DOHH2 (cell line): ENCODE measurements around the gene PLEKHG5.
"Not testable (repeated sequence)": the region's sequence is repeated elsewhere in the genome, so short reads cannot be mapped to it uniquely, and the experiment has no call there.

ENCODE experiments used
- H3F3A ChIP-seq: fragments of 200-600 bp; sonication (generic), shearing (Covaris generic); 2 replicates; pipeline ENCODE4 v1.6.0; 2016; ENCODE audit warnings: antibody characterized with exemption, mild to moderate bottlenecking; ENCODE audit not compliant: control insufficient read depth, insufficient read depth
- H3K27ac ChIP-seq: fragments of 200-600 bp; sonication (generic); 2 replicates; pipeline ENCODE4 v1.5.1; 2014; ENCODE audit warnings: low read depth, mild to moderate bottlenecking, low read length, moderate library complexity
- H3K27me3 ChIP-seq: fragments of 200-600 bp; sonication (generic); 2 replicates; pipeline ENCODE4 v1.6.1; 2014; ENCODE audit warnings: mild to moderate bottlenecking, low read length, mixed read lengths; ENCODE audit not compliant: control insufficient read depth
- H3K36me3 ChIP-seq: fragments of 200-600 bp; sonication (generic); 2 replicates; pipeline ENCODE4 v1.6.1; 2014; ENCODE audit warnings: mild to moderate bottlenecking, low read length, moderate library complexity, mixed read lengths; ENCODE audit not compliant: control insufficient read depth
- H3K4me1 ChIP-seq: fragments of 200-600 bp; sonication (generic); 2 replicates; pipeline ENCODE4 v1.6.1; 2014; ENCODE audit warnings: mild to moderate bottlenecking, low read length, mixed read lengths; ENCODE audit not compliant: control insufficient read depth
- H3K4me2 ChIP-seq: fragments of 200-600 bp; sonication (generic); 2 replicates; pipeline ENCODE4 v1.6.0; 2014; ENCODE audit warnings: mild to moderate bottlenecking, low read length, moderate library complexity
- H3K4me3 ChIP-seq: fragments of 200-600 bp; sonication (generic); 2 replicates; pipeline ENCODE4 v1.5.1; 2014; ENCODE audit warnings: mild to moderate bottlenecking, low read length, mixed read lengths
- H3K79me2 ChIP-seq: fragments of 200-600 bp; sonication (generic); 2 replicates; pipeline ENCODE4 v1.6.1; 2014; ENCODE audit warnings: mild to moderate bottlenecking, low read length, mixed read lengths; ENCODE audit not compliant: control insufficient read depth
- H3K9me2 ChIP-seq: fragments of 200-600 bp; sonication (generic); replicated peaks from 2 replicates; pipeline ENCODE4 v1.6.1; 2014; ENCODE audit warnings: mild to moderate bottlenecking, low read length, mixed read lengths; ENCODE audit not compliant: control insufficient read depth
- H3K9me3 ChIP-seq: fragments of 200-600 bp; sonication (generic); 2 replicates; pipeline ENCODE4 v1.6.1; 2014; ENCODE audit warnings: antibody characterized with exemption, low read length, mixed read lengths; ENCODE audit not compliant: control insufficient read depth, insufficient read depth
- H4K20me1 ChIP-seq: fragments of 200-600 bp; sonication (generic); 2 replicates; pipeline ENCODE4 v1.6.0; 2014; ENCODE audit warnings: low read depth, mild to moderate bottlenecking, antibody characterized with exemption, low read length, moderate library complexity; ENCODE audit not compliant: control insufficient read depth, insufficient read depth
- CTCF ChIP-seq: fragments of 200-600 bp; sonication (generic); IDR thresholded peaks from one replicate; pipeline ENCODE4 v1.5.1; 2014; ENCODE audit warnings: antibody characterized with exemption, mild to moderate bottlenecking, low read depth, low read length; ENCODE audit not compliant: poor library complexity, severe bottlenecking
- EZH2phosphoT487 ChIP-seq: fragments of 200-600 bp; sonication (generic); IDR thresholded peaks from 2 replicates; pipeline ENCODE4 v1.6.1; 2017; ENCODE audit warnings: borderline replicate concordance, mild to moderate bottlenecking, antibody characterized with exemption, low read length, moderate library complexity, mixed read lengths

PLEKHG5 gene

GRCh38 chr1:6460301-6461050 lies 31.0 kb downstream of the PLEKHG5 start:
- Histone ChIP-seq H3F3A (no peaks in the 10 kb centered on the region), H4K20me1 (no peaks in the 10 kb centered on the region), H3K36me3 (no peaks in the 10 kb centered on the region), H3K4me2 (no peak overlapping the region), H3K27ac (no peak overlapping the region), H3K79me2 (no peaks in the 10 kb centered on the region), H3K27me3 (peaks cover 4% of the 10 kb centered on the region; the same call in 1 of the 2 replicates), H3K9me2 (no peaks in the 10 kb centered on the region), H3K9me3 (no peaks in the 10 kb centered on the region), H3K4me3 (no peak overlapping the region), H3K4me1 (no peaks in the 10 kb centered on the region)
- no peak for TF ChIP-seq EZH2phosphoT487
- TF ChIP-seq CTCF = no peak

- H3K4me2 ChIP-seq = no peak overlapping the region
- H3K4me3 ChIP-seq = no peak overlapping the region
- H3K9me2 ChIP-seq = no peaks in the 10 kb centered on the region
- no peaks in the 10 kb centered on the region for H3K4me1 ChIP-seq
- TF ChIP-seq CTCF (no peak), EZH2phosphoT487 (no peak)
- H3K27ac ChIP-seq = no peak overlapping the region
- H3F3A ChIP-seq = no peaks in the 10 kb centered on the region
- no peaks in the 10 kb centered on the region for H4K20me1 ChIP-seq
- H3K36me3 ChIP-seq = no peaks in the 10 kb centered on the region
- H3K27me3 ChIP-seq = peaks cover 4% of the 10 kb centered on the region; the same call in 1 of the 2 replicates
- H3K79me2 ChIP-seq = no peaks in the 10 kb centered on the region
- no peaks in the 10 kb centered on the region for H3K9me3 ChIP-seq
Observed at GRCh38 chr1:6459850-6460265, 31.6 kb downstream of the PLEKHG5 start.

GRCh38 chr1:6456800-6457466 lies 34.5 kb downstream of the PLEKHG5 start:
- Histone ChIP-seq H3K9me3 (no peaks in the 10 kb centered on the region), H3K4me3 (no peak overlapping the region), H3K27me3 (peaks cover 4% of the 10 kb centered on the region; the same call in 1 of the 2 replicates), H3K36me3 (no peaks in the 10 kb centered on the region), H3K27ac (no peak overlapping the region), H3F3A (no peaks in the 10 kb centered on the region), H3K4me1 (no peaks in the 10 kb centered on the region), H3K9me2 (no peaks in the 10 kb centered on the region), H3K4me2 (no peak overlapping the region), H4K20me1 (no peaks in the 10 kb centered on the region), H3K79me2 (no peaks in the 10 kb centered on the region)
- TF ChIP-seq CTCF (no peak), EZH2phosphoT487 (no peak)

- H3K27me3 ChIP-seq = not testable (repeated sequence)
Observed at GRCh38 chr1:6455752-6456520, 35.5 kb downstream of the PLEKHG5 start.

More at GRCh38 chr1:6455752-6456520, 35.5 kb downstream of the PLEKHG5 start:
- not testable (repeated sequence) for H3F3A ChIP-seq, H4K20me1 ChIP-seq, H3K9me2 ChIP-seq, H3K4me3 ChIP-seq, H3K27ac ChIP-seq, H3K4me1 ChIP-seq, H3K79me2 ChIP-seq, H3K4me2 ChIP-seq, H3K36me3 ChIP-seq, H3K9me3 ChIP-seq
